Thymus (tissue), 11 donors: Measurements from ENCODE around the gene LRRC8E. TPM values are rescaled to one million over a fixed set of nuclear protein-coding genes. Genes with fewer than 3 reads are reported as not detected.
A peak's percentile ranks its signal among the peaks of the same experiment; 100 is the strongest.
"Not testable (repeated sequence)": the region's sequence is repeated elsewhere in the genome, so short reads cannot be mapped to it uniquely, and the experiment has no call there.

Experiments used
- DNase-seq, 9 donors: peaks; one replicate each; pipeline ENCODE4 v3.0.0-alpha.2; 2013; ENCODE audit warnings: low spot score in 9 of 9, low read depth in 6 of 9, missing footprints in 1 of 9
- H3K27ac ChIP-seq, 2 donors: one replicate each; pipeline ENCODE4 v1.5.1; 2013; ENCODE audit warnings: control low read depth in 1 of 2, low read depth in 1 of 2, low read length in 1 of 2, mild to moderate bottlenecking in 1 of 2, moderate library complexity in 1 of 2
- H3K27me3 ChIP-seq, 2 donors: one replicate each; pipeline ENCODE4 v1.5.1; 2013; ENCODE audit warnings: low read length in 1 of 2; ENCODE audit not compliant: control insufficient read depth in 2 of 2, insufficient read depth in 1 of 2
- H3K36me3 ChIP-seq, 2 donors: one replicate each; pipeline ENCODE4 v1.5.1; 2013; ENCODE audit warnings: low read length in 1 of 2, mild to moderate bottlenecking in 1 of 2, moderate library complexity in 1 of 2; ENCODE audit not compliant: control insufficient read depth in 2 of 2, insufficient read depth in 2 of 2
- H3K4me1 ChIP-seq, 2 donors: one replicate each; pipeline ENCODE4 v1.5.1; 2013; ENCODE audit warnings: low read length in 2 of 2; ENCODE audit not compliant: control insufficient read depth in 2 of 2, insufficient read depth in 2 of 2
- H3K4me3 ChIP-seq, 2 donors: one replicate each; pipeline ENCODE4 v1.5.1; 2013; ENCODE audit warnings: low read length in 2 of 2, control low read depth in 1 of 2, mild to moderate bottlenecking in 1 of 2
- H3K9me3 ChIP-seq, 2 donors: one replicate each; pipeline ENCODE4 v1.5.1; 2013; ENCODE audit warnings: low read length in 1 of 2, mild to moderate bottlenecking in 1 of 2; ENCODE audit not compliant: control insufficient read depth in 2 of 2, insufficient read depth in 1 of 2
- WGBS: extraction: QIAGEN DNeasy Blood & Tissue Kit; methylation state at CpG from one replicate; pipeline ENCODE4 v1.1.7; 2013; 5-methylcytosine and 5-hydroxymethylcytosine counted together
- polyA plus RNA-seq: library from polyadenylated mRNA; stranded (reverse); fragments of 200-250 nt; gene quantifications from one replicate; pipeline ENCODE4 v1.2.3, GENCODE V29; 2013
- total RNA-seq: library from RNA; stranded (reverse); fragments of 120-200 nt; gene quantifications from one replicate; pipeline ENCODE4 v1.2.4, GENCODE V29; 2013
- donor health status: healthy.

The LRRC8E gene
- total and polyA plus RNA-seq, 2 donors, result 0.05 to 0.27 TPM

- WGBS, result 37% methylated on average over 45 of the region's 45 CpGs
- peak in 4 of 9 donors; percentile 48 to 68 (median 64) for DNase-seq
These were observed 35.2 kb upstream of the LRRC8E start for GRCh38 chr19:7852851-7853769.

GRCh38 chr19:7853770-7854128 is 34.6 kb upstream of the LRRC8E start:
- Histone ChIP-seq H3K4me1 (peaks cover 6 to 23% of the 10 kb centered on the region in 2 donors), H3K9me3 (no peaks in the 10 kb centered on the region), H3K27me3 (peaks cover 0 to 26% of the 10 kb centered on the region in 2 donors), H3K27ac (no peak overlapping the region), H3K4me3 (no peak overlapping the region), H3K36me3 (peaks cover 0 to 4% of the 10 kb centered on the region in 2 donors)
- DNase-seq, result no peak
- WGBS, result 94% methylated on average over 12 of the region's 12 CpGs

More at GRCh38 chr19:7852851-7853769, 35.2 kb upstream of the LRRC8E start:
- no peak overlapping the region for H3K4me3 ChIP-seq
- peaks cover 6 to 17% of the 10 kb centered on the region in 2 donors for H3K4me1 ChIP-seq
- H3K9me3 ChIP-seq, result no peaks in the 10 kb centered on the region
- H3K36me3 ChIP-seq, result peaks cover 0 to 4% of the 10 kb centered on the region in 2 donors
- H3K27ac ChIP-seq, result no peak overlapping the region
- H3K27me3 ChIP-seq, result peaks cover 0 to 22% of the 10 kb centered on the region in 2 donors

- WGBS, result 97% methylated on average over 26 of the region's 26 CpGs
- no peak overlapping the region for H3K27ac ChIP-seq
- H3K4me1 ChIP-seq, result peaks cover 6 to 29% of the 10 kb centered on the region in 2 donors
- H3K27me3 ChIP-seq, result peaks cover 0 to 35% of the 10 kb centered on the region in 2 donors
- H3K36me3 ChIP-seq, result peaks cover 4 to 5% of the 10 kb centered on the region in 2 donors
- DNase-seq, result no peak
- peaks cover 0 to 3% of the 10 kb centered on the region in 2 donors for H3K9me3 ChIP-seq
- H3K4me3 ChIP-seq, result no peak overlapping the region
These were observed 32.7 kb upstream of the LRRC8E start for GRCh38 chr19:7855426-7856108.

GRCh38 chr19:7856109-7856591 is 32.2 kb upstream of the LRRC8E start:
- H3K36me3 ChIP-seq, result peaks cover 4 to 5% of the 10 kb centered on the region in 2 donors
- 96% methylated on average over 16 of the region's 16 CpGs for WGBS
- peaks cover 6 to 35% of the 10 kb centered on the region in 2 donors for H3K4me1 ChIP-seq
- peaks cover 0 to 6% of the 10 kb centered on the region in 2 donors for H3K9me3 ChIP-seq
- H3K27ac ChIP-seq, result no peak overlapping the region
- H3K27me3 ChIP-seq, result peaks cover 0 to 41% of the 10 kb centered on the region in 2 donors
- DNase-seq, result no peak
- no peak overlapping the region for H3K4me3 ChIP-seq

GRCh38 chr19:7856679-7857663 is 31.3 kb upstream of the LRRC8E start:
- H3K27me3 ChIP-seq, result peaks cover under 1 to 49% of the 10 kb centered on the region in 2 donors
- peaks cover 0 to 6% of the 10 kb centered on the region in 2 donors for H3K9me3 ChIP-seq
- 91% methylated on average over 38 of the region's 38 CpGs for WGBS
- peaks cover 4 to 5% of the 10 kb centered on the region in 2 donors for H3K36me3 ChIP-seq
- no peak overlapping the region for H3K27ac ChIP-seq
- H3K4me3 ChIP-seq, result no peak overlapping the region
- no peak for DNase-seq
- H3K4me1 ChIP-seq, result peaks cover 14 to 43% of the 10 kb centered on the region in 2 donors

- WGBS, result 88% methylated on average over 8 of the region's 8 CpGs
- DNase-seq, result no peak
- H3K4me1 ChIP-seq, result peaks cover 18 to 47% of the 10 kb centered on the region in 2 donors
- peak overlapping the region in 1 of 2 donors; percentile 56 for H3K27ac ChIP-seq
- peaks cover 4 to 5% of the 10 kb centered on the region in 2 donors for H3K36me3 ChIP-seq
- peaks cover 4 to 54% of the 10 kb centered on the region in 2 donors for H3K27me3 ChIP-seq
- peaks cover 0 to 6% of the 10 kb centered on the region in 2 donors for H3K9me3 ChIP-seq
- H3K4me3 ChIP-seq, result peak overlapping the region in 1 of 2 donors; percentile 5
These were observed 30.6 kb upstream of the LRRC8E start for GRCh38 chr19:7857727-7858108.

- H3K4me1 ChIP-seq, result peaks cover 17 to 43% of the 10 kb centered on the region in 2 donors
- peaks cover 0 to 6% of the 10 kb centered on the region in 2 donors for H3K9me3 ChIP-seq
- WGBS, result 59% methylated on average over 29 of the region's 29 CpGs
- H3K36me3 ChIP-seq, result peaks cover 5 to 6% of the 10 kb centered on the region in 2 donors
- peak overlapping the region in 1 of 2 donors; percentile 56 for H3K27ac ChIP-seq
- DNase-seq, result peak in 5 of 9 donors; percentile 43 to 85 (median 72)
- H3K4me3 ChIP-seq, result peak overlapping the region in 1 of 2 donors; percentile 5
- peaks cover 9 to 59% of the 10 kb centered on the region in 2 donors for H3K27me3 ChIP-seq
These were observed 30.1 kb upstream of the LRRC8E start for GRCh38 chr19:7858109-7858770.

- not testable (repeated sequence) for H3K4me3 ChIP-seq, H3K9me3 ChIP-seq, H3K36me3 ChIP-seq, DNase-seq, H3K27ac ChIP-seq
- peaks cover 14 to 39% of the 10 kb centered on the region in 2 donors for H3K4me1 ChIP-seq
- H3K27me3 ChIP-seq, result peaks cover 17 to 62% of the 10 kb centered on the region in 2 donors
- WGBS, result 96% methylated on average over 8 of the region's 8 CpGs
These were observed 29.2 kb upstream of the LRRC8E start for GRCh38 chr19:7859087-7859486.
